HG02870 (cell line): ENCODE results near the gene TRAPPC10.
"Not testable (repeated sequence)": the region's sequence is repeated elsewhere in the genome, so short reads cannot be mapped to it uniquely, and the experiment has no call there.

Experiments
- ATAC-seq: cut with Tn5 transposase; IDR thresholded peaks from one replicate; pipeline ENCODE4 v1.9.1; 2021; ENCODE audit warnings: mild to moderate bottlenecking, moderate library complexity; ENCODE audit not compliant: unreplicated experiment

The TRAPPC10 gene

DNA sequence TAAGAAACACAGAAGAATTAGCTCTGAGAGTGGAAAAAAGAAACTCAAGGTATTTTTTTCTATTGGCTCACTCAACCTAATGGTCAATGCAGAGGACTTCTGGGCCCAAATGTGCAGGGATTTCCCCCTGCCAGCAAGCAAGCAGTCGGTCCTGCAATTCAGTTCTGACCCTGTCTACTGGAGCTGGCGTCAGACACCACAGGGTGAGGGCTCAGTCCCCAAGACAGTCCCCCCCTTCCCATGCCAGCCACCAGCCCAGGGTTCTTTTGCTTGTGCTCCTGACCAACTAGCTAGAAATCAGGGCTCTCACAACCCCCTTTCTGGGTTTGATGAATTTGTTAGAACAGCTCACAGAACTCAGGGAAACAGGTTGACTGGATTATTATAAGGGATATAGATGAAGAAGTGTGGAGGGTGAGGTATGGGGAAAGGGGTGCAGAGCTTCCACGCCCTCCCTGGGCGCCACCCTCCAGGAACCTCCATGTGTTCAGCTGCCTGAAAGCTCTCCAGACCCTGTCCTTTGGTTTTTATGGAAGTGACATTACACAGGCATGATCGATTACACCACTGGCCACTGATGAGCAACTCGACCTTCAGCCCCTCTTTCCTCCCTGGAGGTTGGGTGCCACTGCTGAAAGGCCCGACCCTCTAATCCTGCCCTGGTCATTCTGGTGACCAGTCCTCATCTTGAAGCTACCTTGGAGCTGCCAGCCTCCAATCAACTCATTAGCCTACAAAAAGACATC is 72.6 kb downstream of the TRAPPC10 start:
- ATAC-seq: no peak

DNA sequence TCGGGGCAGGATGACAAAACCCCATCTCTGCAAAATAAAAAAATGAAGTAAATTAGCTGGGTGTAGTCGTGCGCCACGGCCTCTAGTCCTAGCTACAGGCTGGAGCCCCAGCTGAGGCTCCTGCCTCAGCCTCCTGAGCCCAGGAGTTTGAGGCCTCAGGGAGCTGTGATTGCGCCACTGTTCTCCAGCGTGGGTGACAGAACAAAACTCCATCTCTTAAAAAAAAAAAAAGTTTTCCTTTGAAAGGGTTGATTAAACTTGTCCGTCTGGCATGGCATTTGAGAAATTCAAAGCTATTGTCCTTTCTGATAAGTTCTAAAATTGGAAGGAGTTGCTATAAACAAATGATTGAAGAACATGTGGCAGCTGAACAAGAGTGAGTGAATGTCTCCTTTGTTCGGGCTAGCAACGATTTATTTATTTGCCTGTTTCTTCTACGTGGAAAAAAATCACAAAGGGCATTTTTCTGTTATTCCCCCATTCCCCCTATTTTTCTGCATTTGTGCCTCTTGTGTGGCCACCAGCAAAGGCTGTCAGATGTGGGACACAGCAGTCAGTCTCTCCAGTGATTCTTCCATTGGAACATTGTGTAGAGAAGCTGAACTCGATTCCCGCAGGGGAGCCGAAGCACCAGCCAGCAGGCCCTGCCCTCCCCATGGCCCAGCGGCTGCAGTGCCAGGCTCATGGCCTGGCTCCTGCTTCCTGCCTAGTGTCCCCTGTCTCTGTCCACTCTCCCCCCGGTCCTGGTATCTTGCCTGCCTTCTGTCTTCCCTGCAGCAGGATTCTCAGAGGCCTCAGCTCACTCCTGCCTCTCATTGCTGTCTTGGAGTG is 73.6 kb downstream of the TRAPPC10 start:
- no peak for ATAC-seq

DNA sequence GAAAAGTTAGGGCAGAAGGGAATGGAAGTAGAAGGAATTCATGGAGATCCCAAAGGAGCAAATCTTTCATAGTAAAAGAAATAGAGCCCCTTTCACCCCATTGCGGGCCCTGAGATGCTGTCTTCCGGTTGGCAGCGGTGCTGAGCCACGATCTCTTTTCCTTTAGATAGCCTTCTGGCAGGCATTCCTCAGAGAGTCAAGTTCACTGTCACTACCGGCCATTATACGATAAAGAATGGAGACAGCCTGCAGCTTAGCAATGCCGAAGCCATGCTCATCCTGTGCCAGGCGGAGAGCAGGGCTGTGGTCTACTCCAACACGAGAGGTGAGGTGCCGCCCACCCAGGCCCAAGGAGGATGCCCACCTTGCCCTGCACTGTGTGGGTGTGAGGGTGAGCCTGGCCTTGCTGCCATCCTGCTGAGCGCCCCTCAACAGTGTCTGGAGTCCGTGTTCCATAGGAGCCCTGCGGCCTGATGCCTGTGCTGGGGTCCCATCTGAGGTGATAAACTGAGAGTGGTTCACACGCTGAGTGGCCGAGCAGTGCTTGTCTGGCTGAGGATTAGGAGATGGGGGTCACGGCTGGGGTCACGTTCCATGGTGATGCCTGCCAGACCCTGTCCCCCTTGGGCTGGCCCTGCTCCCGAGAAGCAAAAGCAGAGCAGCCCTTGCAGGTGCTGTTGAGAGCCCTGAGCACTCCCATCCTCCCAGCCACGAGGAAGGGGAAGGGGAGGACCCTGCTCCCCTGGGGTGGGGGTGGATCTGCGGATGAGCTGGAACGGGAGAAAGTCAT is 74.7 kb downstream of the TRAPPC10 start:
- ATAC-seq: no peak

DNA sequence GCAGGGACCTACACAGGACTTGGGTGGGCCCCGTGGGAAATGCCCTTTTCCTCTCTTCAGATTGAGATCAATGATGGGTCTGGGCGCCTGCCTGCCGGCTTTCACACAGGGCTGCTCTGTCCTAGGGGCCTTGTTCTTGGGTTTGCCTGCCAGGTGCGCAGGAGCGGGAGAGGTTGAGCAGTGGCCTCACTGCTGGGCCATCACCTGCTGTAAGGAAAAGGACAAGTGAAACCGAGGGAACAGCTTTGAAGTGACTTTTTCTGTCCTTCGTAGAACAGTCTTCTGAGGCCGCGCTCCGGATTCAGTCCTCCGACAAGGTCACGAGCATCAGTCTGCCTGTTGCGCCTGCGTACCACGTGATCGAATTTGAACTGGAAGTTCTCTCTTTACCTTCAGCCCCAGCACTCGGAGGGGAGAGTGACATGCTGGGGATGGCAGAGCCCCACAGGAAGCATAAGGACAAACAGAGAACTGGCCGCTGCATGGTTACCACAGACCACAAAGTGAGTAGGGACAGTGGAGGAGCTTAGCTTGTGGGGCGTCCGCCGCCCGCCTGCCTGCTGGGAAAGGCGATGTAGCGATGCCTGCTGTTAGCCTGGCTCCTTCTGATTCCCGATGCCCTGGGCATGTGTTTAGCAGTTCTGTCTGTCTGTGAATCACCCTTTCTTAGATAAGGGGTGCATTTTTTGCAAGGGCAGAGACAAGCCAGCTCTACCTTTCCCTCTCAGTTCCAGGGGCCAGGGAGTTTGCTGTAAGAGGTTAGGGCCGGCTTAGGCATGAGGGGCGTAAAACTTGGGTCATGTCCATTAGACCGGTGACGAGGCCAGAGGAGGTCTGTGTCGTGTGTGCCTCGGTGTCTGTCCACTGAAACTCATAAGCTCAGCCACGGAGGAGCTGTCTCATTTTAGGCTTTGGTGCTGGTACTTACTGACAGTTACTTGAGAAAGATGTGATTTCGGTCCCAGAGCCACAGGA is 75.6 kb downstream of the TRAPPC10 start:
- no peak for ATAC-seq

DNA sequence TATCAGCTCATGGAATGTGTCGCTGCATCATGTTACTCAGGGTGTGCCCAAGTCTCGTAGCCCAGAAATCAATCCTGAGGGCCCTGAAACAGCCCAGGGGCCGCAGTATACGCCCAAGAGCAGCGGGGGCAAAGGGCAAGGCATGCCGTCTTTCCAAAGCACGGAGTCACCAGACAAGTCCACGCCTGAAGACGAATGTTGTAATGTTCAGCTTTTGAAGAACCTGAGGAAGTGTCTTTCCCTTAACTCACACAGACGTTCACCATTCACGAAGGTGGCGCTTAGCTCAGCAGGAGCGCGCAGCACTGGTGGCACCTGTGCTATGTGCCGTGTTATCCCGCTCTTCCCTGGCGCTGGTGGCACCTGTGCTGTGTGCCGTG is 76.3 kb downstream of the TRAPPC10 start:
- ATAC-seq: no peak

DNA sequence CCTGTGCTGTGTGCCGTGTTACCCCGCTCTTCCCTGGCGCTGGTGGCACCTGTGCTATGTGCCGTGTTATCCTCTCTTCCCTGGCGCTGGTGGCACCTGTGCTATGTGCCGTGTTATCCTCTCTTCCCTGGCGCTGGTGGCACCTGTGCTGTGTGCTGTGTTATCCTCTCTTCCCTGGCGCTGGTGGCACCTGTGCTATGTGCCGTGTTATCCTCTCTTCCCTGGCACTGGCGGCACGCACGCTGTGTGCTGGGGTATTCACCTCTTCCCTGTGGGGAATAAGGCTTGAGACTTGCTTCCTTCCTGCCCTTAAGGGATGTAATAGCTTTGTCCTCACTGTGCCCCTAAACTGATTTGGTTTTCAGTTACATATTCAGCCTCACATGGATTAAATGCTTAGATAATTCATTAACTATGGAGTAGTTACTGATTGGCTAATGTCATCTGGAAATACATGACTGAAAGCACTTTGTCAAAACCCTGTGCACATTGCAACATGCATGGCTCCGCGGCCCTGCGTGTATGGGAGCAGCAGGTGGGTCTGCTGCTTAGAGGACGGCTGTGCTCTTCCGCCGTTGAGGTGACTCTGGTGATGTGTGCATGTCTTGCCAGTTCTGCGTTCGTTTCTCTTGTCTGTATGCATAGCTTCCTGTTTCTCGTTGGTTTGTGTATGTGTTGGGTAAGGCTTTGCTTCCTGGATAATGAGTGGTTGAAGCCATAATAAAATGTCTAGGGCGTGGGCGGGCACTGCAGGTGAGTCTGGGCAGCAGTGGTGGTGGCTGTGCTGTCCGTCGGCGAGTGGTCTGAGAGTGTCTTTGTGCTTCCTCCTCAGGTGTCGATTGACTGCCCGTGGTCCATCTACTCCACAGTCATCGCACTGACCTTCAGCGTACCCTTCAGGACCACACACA is 77.1 kb downstream of the TRAPPC10 start:
- no peak for ATAC-seq

DNA sequence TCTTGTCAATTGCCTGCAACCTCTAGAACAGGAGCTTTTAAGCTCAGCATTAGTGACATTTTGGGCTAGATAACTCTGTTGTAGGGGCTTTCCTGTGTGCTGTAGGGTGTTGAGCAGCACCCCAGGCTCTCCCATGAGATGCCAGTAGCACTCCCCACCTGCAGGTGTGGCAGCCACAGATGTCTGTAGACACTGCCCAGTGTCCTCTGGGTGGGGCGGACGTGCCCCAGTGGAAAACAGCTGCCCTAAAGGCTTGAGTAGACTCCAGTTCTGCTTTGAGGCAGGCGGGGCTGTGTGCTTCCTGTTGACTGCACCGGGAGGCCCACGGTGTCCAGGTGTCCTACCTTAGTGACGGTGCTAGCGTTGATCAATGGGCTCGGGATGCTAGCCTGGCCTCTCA is 78.2 kb downstream of the TRAPPC10 start:
- ATAC-seq: no peak

DNA sequence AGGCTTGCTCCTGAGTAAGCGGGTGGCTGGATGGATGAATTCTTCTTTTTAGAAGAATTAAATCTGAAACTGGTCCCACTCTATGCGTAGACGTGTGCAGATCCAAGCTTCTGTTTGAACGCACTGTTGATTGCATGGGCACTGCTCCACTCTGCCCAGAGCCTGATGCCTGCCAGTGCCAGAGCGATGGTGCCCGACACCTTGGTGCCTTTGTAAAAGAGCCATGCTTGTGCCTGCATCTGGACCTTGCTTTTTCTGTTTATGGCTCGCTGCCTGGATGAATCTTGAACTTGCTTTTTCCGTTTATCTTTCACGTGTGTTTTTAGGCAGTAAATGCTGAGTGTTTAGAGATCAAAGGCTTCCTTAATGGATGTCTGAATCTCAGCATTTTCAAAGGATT is 80.1 kb downstream of the TRAPPC10 start:
- no peak for ATAC-seq

DNA sequence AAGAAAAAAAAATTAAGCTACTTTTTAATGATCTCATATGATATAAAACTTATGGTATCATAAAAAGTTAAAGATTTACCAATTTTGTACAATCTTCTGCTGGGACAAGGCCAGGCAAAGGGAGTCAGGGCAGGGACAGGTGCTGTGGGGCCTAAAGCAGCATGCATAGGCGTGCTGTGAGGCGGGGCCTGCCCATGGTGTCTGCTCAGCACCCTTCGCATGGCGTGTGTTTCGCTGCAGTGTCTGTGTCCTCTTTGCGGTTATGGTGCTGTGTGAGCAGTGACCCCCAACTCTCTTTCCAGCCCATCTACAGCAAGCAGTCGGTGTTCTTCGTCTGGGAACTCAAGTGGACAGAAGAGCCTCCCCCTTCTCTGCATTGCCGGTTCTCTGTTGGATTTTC is 81.7 kb downstream of the TRAPPC10 start:
- no peak for ATAC-seq

DNA sequence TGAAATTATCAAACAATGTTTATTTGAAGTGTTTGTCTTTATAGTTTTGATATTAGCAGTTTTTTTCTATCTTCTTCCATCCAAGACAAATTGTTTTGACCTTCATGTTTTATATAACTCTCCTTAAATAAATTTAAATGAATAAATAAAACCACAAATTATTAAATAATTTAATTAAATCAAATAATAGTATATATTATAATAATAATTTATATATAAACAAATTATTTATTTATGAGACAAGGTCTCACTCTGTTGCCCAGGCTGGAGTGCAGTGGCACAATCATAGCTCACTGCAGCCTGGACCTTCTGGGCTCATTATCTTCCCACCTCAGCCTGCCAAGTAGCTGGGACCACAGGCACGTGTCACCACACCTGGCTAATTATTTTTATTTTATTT is 82.7 kb downstream of the TRAPPC10 start:
- no peak for ATAC-seq

DNA sequence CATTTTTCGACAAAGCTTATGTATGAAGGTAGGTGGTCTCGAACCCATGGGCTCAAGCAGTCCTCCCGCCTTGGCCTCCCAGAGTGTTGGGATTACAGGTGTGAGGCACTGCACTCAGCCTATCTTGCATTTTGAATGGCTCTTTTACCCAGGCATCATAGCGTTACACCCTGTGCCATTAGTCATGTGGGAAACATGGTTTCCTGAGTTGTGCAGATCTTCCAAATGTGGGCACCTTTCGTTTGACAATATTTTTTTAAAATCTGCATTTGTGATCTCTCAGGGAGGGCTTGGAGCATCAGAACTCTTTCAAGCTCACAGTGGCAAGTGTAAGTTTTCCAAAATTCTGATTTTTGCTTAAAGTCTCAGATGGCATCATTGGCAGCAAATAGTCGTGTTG is 86.4 kb downstream of the TRAPPC10 start:
- ATAC-seq: not testable (repeated sequence)

DNA sequence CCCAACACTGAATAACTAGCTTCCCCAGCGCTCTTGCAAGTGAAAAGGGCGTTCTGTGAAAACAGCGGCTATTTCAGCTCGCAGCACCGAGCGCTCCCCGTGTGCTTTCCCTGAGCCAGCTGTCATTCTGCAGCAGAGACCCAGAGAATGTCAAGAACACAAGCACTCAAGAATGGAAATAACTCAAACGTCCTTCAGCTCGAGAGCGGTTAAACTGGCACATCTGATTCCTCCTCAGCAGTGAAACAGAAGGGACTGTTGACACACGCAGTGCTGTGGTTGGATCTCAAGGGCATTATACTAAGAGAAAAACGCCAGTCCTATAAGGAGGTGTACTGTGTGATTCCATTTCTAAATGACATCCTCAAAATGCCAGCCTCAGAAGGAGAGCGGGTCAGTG is 86.9 kb downstream of the TRAPPC10 start:
- not testable (repeated sequence) for ATAC-seq

DNA sequence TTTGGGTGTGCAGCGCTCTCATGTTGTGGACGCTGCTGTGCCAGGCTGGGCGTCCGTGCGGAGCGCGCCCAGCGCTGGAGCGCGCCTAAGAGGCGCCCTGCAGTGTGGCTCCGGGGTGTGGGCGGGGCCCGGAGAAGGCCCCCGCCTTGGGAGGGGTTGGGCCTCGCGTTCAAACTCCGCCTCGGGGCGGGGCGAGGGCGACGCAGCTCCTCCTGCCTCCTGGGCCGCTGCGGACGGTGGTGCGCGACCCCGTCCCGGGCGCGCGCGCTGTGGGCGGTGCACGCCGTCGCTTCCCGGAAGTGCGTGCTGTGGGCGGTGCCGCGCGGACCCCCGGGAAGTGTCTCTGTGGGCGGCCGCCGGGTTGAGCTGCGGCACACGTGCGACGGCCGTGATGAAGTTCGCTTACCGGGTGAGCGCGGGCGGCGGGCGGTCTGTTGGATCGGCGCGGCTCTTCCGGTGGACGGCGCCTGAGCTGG is 95.0 kb downstream of the TRAPPC10 start, which contains the start of gene PWP2:
Gene PWP2, plus strand, starts transcription at position 374 of the 476 bp plus-strand sequence. Its CDS starts 18 bp downstream, at position 392.
- peak; percentile 75 for ATAC-seq

DNA sequence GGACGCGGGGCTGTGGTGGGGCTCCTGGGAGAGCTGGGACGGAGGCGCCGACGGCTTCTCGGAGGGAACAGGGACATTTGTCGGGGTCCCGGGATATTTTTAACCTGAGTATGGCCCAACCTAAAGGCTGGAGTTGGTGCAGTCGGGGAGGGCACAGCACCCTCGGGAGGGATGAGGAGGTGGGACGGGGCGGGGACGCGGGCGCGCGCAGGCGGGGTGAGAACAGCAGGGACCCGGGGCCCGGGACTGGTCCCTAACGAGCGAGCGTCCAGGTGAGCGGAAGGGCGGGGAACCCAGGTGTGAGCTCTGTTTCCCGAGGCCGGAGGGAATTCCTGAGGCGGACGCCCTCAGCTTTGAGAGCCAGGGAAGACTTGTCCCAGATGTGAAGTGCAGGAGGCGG is 95.5 kb downstream of the TRAPPC10 start:
- not testable (repeated sequence) for ATAC-seq

DNA sequence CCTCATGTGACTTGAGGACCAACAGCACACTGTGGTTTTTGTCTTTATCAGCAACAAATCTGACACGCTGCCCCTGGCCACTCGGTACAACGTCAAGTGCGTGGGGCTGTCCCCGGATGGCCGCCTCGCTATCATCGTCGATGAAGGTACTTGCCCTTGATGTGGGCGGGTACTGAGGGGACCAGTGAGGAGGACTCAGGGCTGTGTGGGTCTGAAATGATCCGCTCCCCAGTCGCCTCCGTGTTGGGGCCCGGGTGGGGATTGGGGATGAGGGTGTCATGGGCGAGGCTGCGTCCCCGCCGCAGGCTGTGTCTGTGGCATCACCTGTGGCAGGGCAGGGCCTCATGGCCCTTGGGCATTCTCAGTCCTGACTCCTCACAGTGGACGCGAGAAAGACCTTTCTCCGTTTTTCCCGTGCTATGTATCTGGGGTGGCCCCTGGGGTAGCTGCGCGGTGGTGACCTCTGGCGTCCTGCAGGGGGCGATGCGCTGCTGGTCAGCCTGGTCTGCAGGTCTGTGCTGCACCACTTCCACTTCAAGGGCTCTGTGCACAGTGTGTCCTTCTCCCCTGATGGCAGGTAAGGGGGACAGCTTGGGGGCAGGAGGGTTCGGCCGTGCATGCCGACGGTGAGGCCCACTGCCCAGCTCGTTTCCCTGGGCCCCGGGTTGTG is 101.7 kb downstream of the TRAPPC10 start:
- ATAC-seq: not testable (repeated sequence)

DNA sequence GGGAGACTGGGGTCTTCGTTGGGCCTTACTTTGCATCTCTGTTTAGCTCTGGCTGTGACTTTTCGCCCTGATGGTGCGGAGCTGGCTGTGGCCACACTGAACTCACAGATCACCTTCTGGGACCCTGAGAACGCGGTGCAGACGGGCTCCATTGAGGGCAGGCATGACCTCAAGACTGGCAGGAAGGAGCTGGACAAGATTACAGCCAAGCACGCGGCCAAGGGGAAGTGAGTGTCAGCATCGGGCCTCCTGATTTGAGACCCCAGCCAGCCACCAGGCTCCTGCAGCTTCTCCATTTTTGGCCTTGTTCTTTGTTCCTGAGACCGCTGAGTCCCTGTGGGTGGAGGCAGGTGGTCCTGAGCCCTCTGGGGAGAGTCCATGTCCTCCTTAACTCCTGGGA is 110.0 kb downstream of the TRAPPC10 start:
- ATAC-seq: not testable (repeated sequence)

DNA sequence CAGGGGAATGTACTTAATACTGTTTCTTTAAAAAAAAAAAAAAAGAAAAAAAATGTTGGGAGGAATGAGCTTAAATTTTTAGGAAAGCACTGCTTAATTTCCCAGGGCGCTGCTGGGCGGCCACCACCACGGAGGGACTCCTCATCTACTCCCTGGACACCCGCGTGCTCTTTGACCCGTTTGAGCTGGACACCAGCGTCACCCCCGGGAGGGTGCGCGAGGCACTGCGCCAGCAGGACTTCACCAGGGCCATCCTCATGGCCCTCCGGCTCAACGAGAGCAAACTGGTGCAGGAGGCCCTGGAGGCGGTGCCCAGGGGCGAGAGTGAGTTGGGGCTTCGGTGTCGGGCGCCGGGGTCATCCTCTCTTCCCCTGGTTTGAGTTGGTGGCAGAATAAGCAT is 115.7 kb downstream of the TRAPPC10 start:
- ATAC-seq: not testable (repeated sequence)

DNA sequence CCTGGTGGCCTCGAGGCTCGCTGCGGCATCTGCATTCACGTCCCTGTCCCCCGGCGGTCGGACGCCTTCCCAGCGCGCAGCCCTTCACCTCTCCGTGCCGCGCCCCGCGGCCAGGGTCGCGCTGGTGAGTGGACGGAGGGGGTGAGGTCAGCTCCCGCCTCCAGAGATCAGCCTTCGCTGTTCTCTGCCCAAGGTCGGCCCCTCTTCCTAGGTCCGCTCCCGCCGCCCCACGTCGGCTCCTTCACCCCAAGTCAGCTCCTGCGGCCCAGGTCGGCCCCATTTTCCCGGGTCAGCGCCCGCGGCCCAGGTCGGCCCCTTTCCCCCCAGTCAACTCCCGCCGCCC is 121.6 kb downstream of the TRAPPC10 start:
- not testable (repeated sequence) for ATAC-seq
